IMR-90 (cell line): Measurements from ENCODE around the gene BNIP5. TPM values are rescaled to one million over a fixed set of nuclear protein-coding genes. Genes with fewer than 3 reads are reported as not detected.

Experiments used
- ATAC-seq: fragments of 200-7000 bp; cut with Tn5 transposase; 2 replicates; pipeline ENCODE4 v1.9.1; 2020; ENCODE audit warnings: low read depth, mild to moderate bottlenecking, moderate library complexity
- BruUV-seq: library from RNA; stranded (reverse); fragments of 400-500 nt; replicated peaks from 2 replicates; lab custom pipeline; 2021; lab: Mats Ljungman, UMichigan
- CTCF ChIA-PET: fragments of 300-600 bp; formaldehyde crosslinking; extraction: SDS; loops from one replicate; lab custom pipeline; 2021; ENCODE audit warnings: antibody characterized with exemption; lab: Yijun Ruan, JAX
- POLR2A ChIA-PET: fragments of 300-600 bp; sonication (Branson Sonifier 250); formaldehyde crosslinking; loops from one replicate; lab custom pipeline; 2022; ENCODE audit warnings: antibody characterized with exemption; ENCODE audit not compliant: unreplicated experiment; lab: Charles Lee
- DNase-seq: peaks from one replicate; pipeline ENCODE4 v3.0.0; 2013
- H2AFZ ChIP-seq: replicated peaks from 2 replicates; pipeline ENCODE3; 2013; ENCODE audit warnings: low read length, mild to moderate bottlenecking; ENCODE audit not compliant: poor library complexity
- H2AK5ac ChIP-seq: 2 replicates; pipeline ENCODE4 v1.6.1; 2013; ENCODE audit warnings: low read depth, low read length, inconsistent platforms
- H2AK9ac ChIP-seq: replicated peaks from 2 replicates; pipeline ENCODE3; 2013; ENCODE audit warnings: mild to moderate bottlenecking, low read depth, low read length, moderate library complexity; ENCODE audit not compliant: poor library complexity
- H2BK120ac ChIP-seq: 2 replicates; pipeline ENCODE4 v1.6.1; 2013; ENCODE audit warnings: low read depth, low read length, inconsistent platforms
- H2BK15ac ChIP-seq: 3 replicates; pipeline ENCODE4 v1.6.1; 2013; ENCODE audit warnings: low read depth, low read length, inconsistent platforms
- H2BK20ac ChIP-seq: 2 replicates; pipeline ENCODE4 v1.6.1; 2013; ENCODE audit warnings: low read depth, mild to moderate bottlenecking, inconsistent platforms, low read length, moderate library complexity
- H2BK5ac ChIP-seq: 2 replicates; pipeline ENCODE4 v1.6.1; 2013; ENCODE audit warnings: mild to moderate bottlenecking, low read depth, low read length, inconsistent platforms; ENCODE audit not compliant: poor library complexity, severe bottlenecking
- H3K14ac ChIP-seq: replicated peaks from 2 replicates; pipeline ENCODE4 v1.6.1; 2013; ENCODE audit warnings: low read depth, low read length, inconsistent platforms
- H3K18ac ChIP-seq: 2 replicates; pipeline ENCODE4 v1.6.1; 2013; ENCODE audit warnings: low read depth, low read length, control low read depth
- H3K23ac ChIP-seq: 2 replicates; pipeline ENCODE4 v1.6.1; 2013; ENCODE audit warnings: low read depth, low read length, inconsistent platforms
- H3K27ac ChIP-seq: 2 replicates; pipeline ENCODE4 v1.5.1; 2013; ENCODE audit warnings: mild to moderate bottlenecking, control low read depth, low read length; ENCODE audit not compliant: insufficient read depth
- H3K27me3 ChIP-seq: 2 replicates; pipeline ENCODE4 v1.6.1; 2013; ENCODE audit warnings: low read length; ENCODE audit not compliant: control insufficient read depth, insufficient read depth
- H3K36me3 ChIP-seq: 2 replicates; pipeline ENCODE4 v1.6.1; 2013; ENCODE audit warnings: low read length, mixed read lengths; ENCODE audit not compliant: control insufficient read depth, insufficient read depth
- H3K4ac ChIP-seq: 2 replicates; pipeline ENCODE4 v1.6.1; 2013; ENCODE audit warnings: low read depth, low read length, inconsistent platforms
- H3K4me1 ChIP-seq: 2 replicates; pipeline ENCODE4 v1.6.1; 2013; ENCODE audit warnings: low read length, mixed read lengths; ENCODE audit not compliant: control insufficient read depth, insufficient read depth
- H3K4me2 ChIP-seq: 2 replicates; pipeline ENCODE4 v1.6.1; 2013; ENCODE audit warnings: low read depth, mild to moderate bottlenecking, control low read depth, low read length, moderate library complexity
- H3K4me3 ChIP-seq: 2 replicates; pipeline ENCODE4 v1.5.1; 2013; ENCODE audit warnings: low read depth, mild to moderate bottlenecking, control low read depth, low read length, moderate library complexity; ENCODE audit not compliant: insufficient read depth
- H3K56ac ChIP-seq: 2 replicates; pipeline ENCODE4 v1.6.1; 2013; ENCODE audit warnings: low read length, inconsistent platforms; ENCODE audit not compliant: insufficient read depth; ENCODE audit errors: extremely low read depth
- H3K79me1 ChIP-seq, 2 experiments: 2 replicates each; pipeline ENCODE4 v1.6.1; 2013; ENCODE audit warnings: low read length in 2 of 2, inconsistent platforms in 1 of 2, low read depth in 1 of 2
- H3K9ac ChIP-seq: 2 replicates; pipeline ENCODE4 v1.6.1; 2013; ENCODE audit warnings: low read depth, low read length, control low read depth
- H3K9me1 ChIP-seq: 2 replicates; pipeline ENCODE4 v1.6.1; 2013; ENCODE audit warnings: low read length, inconsistent platforms; ENCODE audit not compliant: insufficient read depth
- H3K9me3 ChIP-seq: 2 replicates; pipeline ENCODE4 v1.6.1; 2013; ENCODE audit warnings: low read length; ENCODE audit not compliant: control insufficient read depth, insufficient read depth
- H4K20me1 ChIP-seq: 2 replicates; pipeline ENCODE4 v1.6.1; 2013; ENCODE audit warnings: low read length, inconsistent platforms; ENCODE audit not compliant: insufficient read depth
- H4K5ac ChIP-seq: 2 replicates; pipeline ENCODE4 v1.6.1; 2013; ENCODE audit warnings: mild to moderate bottlenecking, low read depth, low read length, control low read depth
- H4K8ac ChIP-seq, 2 experiments: 2 replicates each; pipeline ENCODE4 v1.6.1; 2013; ENCODE audit warnings: low read depth in 2 of 2, low read length in 2 of 2, control low read depth in 1 of 2, inconsistent platforms in 1 of 2
- H4K91ac ChIP-seq: 2 replicates; pipeline ENCODE4 v1.6.1; 2013; ENCODE audit warnings: low read depth, low read length, inconsistent platforms; ENCODE audit not compliant: insufficient read depth
- CEBPB ChIP-seq: IDR thresholded peaks from 2 replicates; pipeline ENCODE4 v1.6.1; 2012; ENCODE audit warnings: low read depth, low read length, improper control_type of control experiment
- CHD1 ChIP-seq: IDR thresholded peaks from 2 replicates; pipeline ENCODE4 v1.6.1; 2012; ENCODE audit warnings: low read depth, low read length, improper control_type of control experiment
- CTCF ChIP-seq: conservative IDR thresholded peaks from 2 replicates; pipeline ENCODE4 v1.5.1; 2012; ENCODE audit warnings: mild to moderate bottlenecking, low read depth, low read length, improper control_type of control experiment
- ELK1 ChIP-seq: fragments of 150-350 bp; IDR thresholded peaks from 2 replicates; pipeline ENCODE4 v1.6.1; 2016; ENCODE audit warnings: low read depth, mild to moderate bottlenecking, low read length, moderate library complexity, borderline replicate concordance
- FOS ChIP-seq: fragments of 150-350 bp; IDR thresholded peaks from 2 replicates; pipeline ENCODE4 v1.6.1; 2016; ENCODE audit warnings: low read depth, low read length
- MAFK ChIP-seq: IDR thresholded peaks from 2 replicates; pipeline ENCODE4 v1.6.1; 2012; ENCODE audit warnings: low read depth, low read length, improper control_type of control experiment
- POLR2A ChIP-seq: IDR thresholded peaks from 2 replicates; pipeline ENCODE4 v1.6.1; 2012; ENCODE audit warnings: mild to moderate bottlenecking, low read depth, low read length
- RAD21 ChIP-seq: IDR thresholded peaks from 2 replicates; pipeline ENCODE4 v1.6.1; 2012; ENCODE audit warnings: low read length, improper control_type of control experiment
- RCOR1 ChIP-seq: IDR thresholded peaks from 2 replicates; pipeline ENCODE4 v1.6.1; 2012; ENCODE audit warnings: mild to moderate bottlenecking, low read length, improper control_type of control experiment; ENCODE audit not compliant: insufficient replicate concordance
- RFX5 ChIP-seq: IDR thresholded peaks from 2 replicates; pipeline ENCODE4 v1.8.0; 2012; ENCODE audit warnings: low read depth, mild to moderate bottlenecking, low read length, moderate library complexity
- SMC3 ChIP-seq: fragments of 150-350 bp; IDR thresholded peaks from 2 replicates; pipeline ENCODE4 v1.6.1; 2016; ENCODE audit warnings: low read depth, mild to moderate bottlenecking, antibody characterized with exemption, low read length, moderate library complexity
- USF2 ChIP-seq: fragments of 150-350 bp; IDR thresholded peaks from 2 replicates; pipeline ENCODE4 v1.6.1; 2017; ENCODE audit warnings: mild to moderate bottlenecking, antibody characterized with exemption, low read length, low read depth
- WGBS, 2 experiments: methylation state at CpG; one replicate each; pipeline versions ENCODE4 v1.1.5 to v1.1.7; 2013; ENCODE audit warnings: missing lambda C conversion rate in 2 of 2; ENCODE audit not compliant: insufficient read length in 1 of 2; ENCODE audit errors: extremely low coverage in 2 of 2; 5-methylcytosine and 5-hydroxymethylcytosine counted together
- dilution Hi-C: fragments of 300-500 bp; cut with HindIII; formaldehyde crosslinking; loops from one replicate; pipeline ENCODE4 v1.14.3; 2018; ENCODE audit warnings: low sequenced_read_pairs; ENCODE audit not compliant: unreplicated experiment
- in situ Hi-C: fragments of 300-500 bp; cut with MboI; formaldehyde crosslinking; loops from 3 replicates; pipeline ENCODE4 v1.14.3; 2019; ENCODE audit warnings: low sequenced_read_pairs, inconsistent platforms, mixed read lengths
- intact Hi-C: fragments of 100-400 bp; cut with micrococcal nuclease; formaldehyde crosslinking; loops from 2 replicates; pipeline ENCODE4 v1.10.0; 2022
- polyA plus RNA-seq, 3 experiments: library from polyadenylated mRNA; depleted of rRNA; stranded (reverse); fragments of >200 nt; gene quantifications; 2 replicates each; pipeline ENCODE4 v1.2.3, GENCODE V29; 2012; ENCODE audit warnings: low replicate concordance in 1 of 3
- total RNA-seq: library from RNA; depleted of rRNA; stranded (reverse); fragments of >200 nt; gene quantifications from 2 replicates; pipeline ENCODE4 v1.2.3, GENCODE V29; 2012

Gene BNIP5
- total and polyA plus RNA-seq, 2 of the 4 experiments (the other 2 are of a cell fraction) = not detected

GRCh38 chr6:36297511-36297910, 39.2 kb downstream of the BNIP5 start:
- POLR2A ChIA-PET = no interaction called here
- in situ Hi-C loops = no loop called here

More at GRCh38 chr6:36297511-36297910, 39.2 kb downstream of the BNIP5 start:
- no peak overlapping the region for H2BK5ac ChIP-seq
- no peak overlapping the region for H2AK5ac ChIP-seq
- H3K9me1 ChIP-seq = peaks cover 4% of the 10 kb centered on the region; the same call in 1 of the 2 replicates
- dilution Hi-C loops = no loop called here
- BruUV-seq = no TSS peak
- no peak overlapping the region for H2BK15ac ChIP-seq
- H3K36me3 ChIP-seq = no peaks in the 10 kb centered on the region
- intact Hi-C loops = no loop called here
- no peak overlapping the region for H3K18ac ChIP-seq
- TF ChIP-seq CEBPB (no peak), RAD21 (no peak), CTCF (no peak), CHD1 (no peak), SMC3 (no peak), POLR2A (no peak), RFX5 (no peak), MAFK (no peak), USF2 (no peak), RCOR1 (no peak), ELK1 (no peak), FOS (no peak)
- no peak overlapping the region for H3K14ac ChIP-seq
- no peak overlapping the region for H4K91ac ChIP-seq
- H2AFZ ChIP-seq = no peak overlapping the region
- CTCF ChIA-PET = no interaction called here
- H3K4me2 ChIP-seq = no peak overlapping the region
- no peak overlapping the region for H3K27ac ChIP-seq
- H3K23ac ChIP-seq = no peak overlapping the region
- H3K79me1 ChIP-seq = no peaks in the 10 kb centered on the region
- no peak overlapping the region for H3K9ac ChIP-seq
- WGBS, 2 experiments = 88% methylated on average over 1 of the region's 7 CpGs; no CpG with 5 or more reads in 1 of the 2 experiments
- no peak for ATAC-seq
- no peaks in the 10 kb centered on the region for H3K9me3 ChIP-seq
- no peak overlapping the region for H3K4me3 ChIP-seq
- no peak overlapping the region for H2AK9ac ChIP-seq
- 0 out of 2 replicates have a peak, but pooled peaks cover 3% of the 10 kb centered on the region for H4K20me1 ChIP-seq
- peaks cover 4% of the 10 kb centered on the region for H3K4me1 ChIP-seq
- DNase-seq = no peak
- H2BK120ac ChIP-seq = no peak overlapping the region
- H2BK20ac ChIP-seq = no peak overlapping the region
- H3K27me3 ChIP-seq = peaks cover 42% of the 10 kb centered on the region
- no peak overlapping the region for H3K4ac ChIP-seq
- no peak overlapping the region for H4K8ac ChIP-seq
- H4K5ac ChIP-seq = no peak overlapping the region
- no peak overlapping the region for H3K56ac ChIP-seq
